Activated naive CD8-positive, alpha-beta T cell treated with anti-CD3 and anti-CD28 coated beads, Interleukin-2, amount 50 U/mL, for 16 hours (primary cell): ENCODE results near the gene FKBP2.
A peak's percentile ranks its signal among the peaks of the same experiment; 100 is the strongest.

Experiments
- DNase-seq: peaks from one replicate; pipeline ENCODE4 v3.0.0-alpha.2; 2020; ENCODE audit warnings: low read depth, low spot score

Gene FKBP2

DNA sequence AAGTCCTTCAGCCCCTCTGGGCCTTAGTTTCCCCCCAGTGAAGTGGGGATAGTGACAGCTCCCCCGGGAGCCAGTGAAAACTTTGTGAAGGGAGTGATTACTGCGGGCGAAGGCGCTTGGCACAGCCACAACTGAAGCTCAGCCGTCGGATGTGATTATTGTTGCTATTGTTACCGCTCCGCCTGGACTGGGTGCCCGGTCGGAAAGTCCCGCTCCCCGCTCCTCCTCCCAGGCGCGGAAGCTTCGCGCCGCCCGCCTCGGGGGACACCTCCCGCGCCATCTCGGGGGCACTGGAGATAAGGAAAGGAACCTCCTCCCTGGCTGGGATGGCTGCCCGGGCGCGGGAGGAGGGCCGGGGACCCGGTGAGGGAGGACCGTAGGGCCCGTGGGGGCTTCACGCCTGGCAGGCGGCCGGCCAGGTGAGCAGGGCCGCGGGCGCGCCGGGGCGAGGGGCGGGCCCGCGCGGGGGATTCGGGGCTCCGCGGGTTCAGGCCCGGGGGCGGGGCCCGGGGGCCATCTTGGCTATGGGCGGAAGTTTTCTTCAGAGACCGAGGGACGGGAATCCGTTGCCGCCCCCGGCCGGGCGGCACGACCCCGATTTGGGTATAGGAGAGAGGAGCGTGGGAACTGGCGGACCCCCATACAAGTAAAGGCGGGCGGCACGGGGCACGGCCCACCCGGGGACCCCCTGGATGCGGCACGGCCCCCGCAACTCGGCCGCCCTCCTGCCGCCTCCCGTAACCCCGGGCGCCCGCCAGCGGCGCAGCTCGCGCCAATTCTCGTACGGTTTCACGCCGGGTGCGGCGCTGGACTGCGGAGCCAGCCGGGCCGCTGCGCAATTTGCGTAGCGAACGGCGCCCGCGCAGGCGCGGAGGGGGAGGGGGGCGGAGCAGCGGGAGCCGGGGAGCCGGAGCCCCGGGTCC, 44.3 kb downstream of the FKBP2 start, which contains the start of gene GPR137:
GPR137 (plus strand) TSS at position 887 of the 923 bp plus-strand sequence. CDS start 677 bp downstream, outside the sequence.
- peak; percentile 75 for DNase-seq

- DNase-seq: no peak
These were observed 45.2 kb downstream of the FKBP2 start for GRCh38 chr11:64285885-64286800.

GRCh38 chr11:64286801-64287159, 45.9 kb downstream of the FKBP2 start:
- DNase-seq: no peak

GRCh38 chr11:64287676-64288352, 46.9 kb downstream of the FKBP2 start:
- no peak for DNase-seq

GRCh38 chr11:64288353-64288750, 47.5 kb downstream of the FKBP2 start:
- no peak for DNase-seq

DNA sequence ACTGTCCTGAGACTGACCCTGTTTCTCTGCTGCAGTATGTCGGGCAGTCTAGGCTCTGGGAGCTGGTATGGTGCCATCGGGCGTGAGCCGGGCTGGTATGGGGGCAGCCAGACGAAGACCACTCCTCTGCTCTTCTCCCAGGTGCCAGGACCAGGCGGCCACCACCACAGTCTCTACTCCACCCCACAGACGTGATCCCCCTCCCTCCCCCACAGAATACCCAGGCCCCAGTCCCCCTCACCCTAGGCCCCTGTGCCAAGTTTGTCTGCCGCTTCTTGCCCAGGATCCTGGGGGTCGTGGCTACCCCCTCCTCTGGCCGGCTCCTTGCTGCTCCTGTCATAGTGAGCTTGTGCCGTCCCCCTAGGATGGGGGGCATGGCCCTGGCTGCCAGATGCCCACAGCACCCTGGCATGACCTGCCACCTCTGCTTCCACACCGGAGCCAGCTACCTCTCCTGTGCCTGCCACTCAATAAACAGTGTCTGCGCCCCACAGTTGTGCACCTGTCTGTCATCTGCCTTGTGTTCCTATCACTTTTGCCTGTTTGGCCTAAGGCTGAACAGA, 48.2 kb downstream of the FKBP2 start:
- DNase-seq: no peak

DNA sequence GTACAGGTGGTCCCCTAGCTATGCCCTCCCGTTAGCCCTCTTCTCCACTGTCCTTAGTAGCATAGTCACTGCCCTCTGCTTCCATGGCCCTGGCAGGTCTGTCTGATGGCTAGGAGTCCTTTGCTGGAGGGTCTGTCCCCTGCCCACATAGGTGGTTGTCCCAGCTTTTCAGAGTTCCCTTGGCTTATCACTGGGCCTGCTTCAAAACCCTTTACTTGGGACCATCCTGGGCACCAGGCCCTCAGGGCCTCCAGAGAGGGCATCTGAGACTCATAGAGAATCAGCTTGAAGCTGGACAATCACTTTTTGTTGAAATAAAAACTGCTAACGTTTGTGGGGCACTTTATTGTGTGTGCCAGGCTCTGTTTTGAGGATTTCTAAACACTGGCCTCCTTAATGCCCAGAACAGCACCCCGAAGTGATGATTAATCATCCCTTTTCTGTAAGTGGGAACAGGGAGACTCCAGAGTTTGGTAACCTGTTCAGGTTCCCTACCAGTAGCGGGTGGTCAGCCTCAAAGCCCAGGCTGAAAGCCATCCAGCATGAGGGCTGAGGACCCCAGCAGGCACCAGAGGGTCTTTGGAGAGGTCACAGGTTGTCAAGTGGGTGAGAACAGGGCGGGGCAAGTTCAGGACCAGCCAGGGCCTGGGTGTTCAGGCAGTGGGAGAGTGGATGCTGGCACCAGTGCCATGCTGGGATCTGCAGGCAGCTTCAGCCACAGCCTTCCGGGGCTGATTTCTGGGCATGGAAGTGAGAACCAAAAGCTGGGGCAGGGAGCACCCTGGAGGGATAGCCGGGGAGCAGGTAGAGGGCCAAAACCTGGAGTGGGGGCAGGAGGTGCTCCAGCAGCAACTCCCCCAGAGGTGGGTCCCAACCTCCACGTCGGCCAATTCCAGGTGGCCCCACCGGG, 49.7 kb downstream of the FKBP2 start:
- DNase-seq: no peak

DNA sequence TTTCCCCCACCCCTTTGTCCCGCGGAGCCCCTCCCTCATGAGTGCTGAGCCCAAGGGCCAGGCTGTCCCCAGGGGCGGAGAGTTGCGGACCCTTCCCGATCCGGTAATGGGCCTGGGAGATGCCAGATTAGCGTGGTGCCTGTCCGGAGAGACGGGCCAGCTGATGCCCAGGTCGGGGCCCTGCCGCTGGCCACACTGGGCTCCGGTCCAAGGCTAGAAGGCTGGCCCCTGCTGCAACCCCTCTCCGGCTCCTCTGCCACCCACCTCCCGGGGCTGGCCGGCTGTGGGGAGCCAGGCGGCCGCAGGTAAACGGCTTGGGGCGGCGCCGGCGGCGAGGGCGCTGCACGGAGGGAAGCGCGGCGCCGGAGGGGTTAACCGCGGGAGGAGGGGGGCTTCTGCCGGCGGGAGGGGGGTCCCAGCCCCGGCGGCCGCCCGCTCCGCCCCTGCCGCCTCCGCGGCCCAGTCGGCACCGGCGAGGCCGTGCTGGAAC, 50.4 kb downstream of the FKBP2 start, which contains the start of gene KCNK4:
KCNK4 (plus strand) TSS at position 41 of the 490 bp plus-strand sequence. CDS start 1,717 bp downstream, outside the sequence.
- DNase-seq: no peak

- DNase-seq: no peak
These were observed 51.0 kb downstream of the FKBP2 start for GRCh38 chr11:64291752-64292459.

- DNase-seq: no peak
These were observed 51.8 kb downstream of the FKBP2 start for GRCh38 chr11:64292460-64293254.
